ENCODE results near the gene PELI2.

Gene PELI2

GRCh38 chr14:56321861-56322260, 203.7 kb downstream of the PELI2 start:
- Mint-ChIP-seq H3K9me3 (peaks cover 35% of the 10 kb centered on the region), H3K27ac (no peak overlapping the region), H3K36me3 (ENCODE audit: low read depth) (peaks cover 29% of the 10 kb centered on the region), H3K4me1 (peaks cover 3% of the 10 kb centered on the region), H3K4me3 (no peak overlapping the region), H3K27me3 (ENCODE audit: low read depth, poor library complexity) (peaks cover 10% of the 10 kb centered on the region)
- no peak for TF ChIP-seq CTCF (IDR thresholded peaks at IDR 0.05)
- no peak for DNase-seq

GRCh38 chr14:56322531-56322930, 204.3 kb downstream of the PELI2 start:
- no peak for DNase-seq
- TF ChIP-seq CTCF (IDR thresholded peaks at IDR 0.05) = no peak
- H3K4me3 Mint-ChIP-seq = no peak overlapping the region
- peaks cover 10% of the 10 kb centered on the region for H3K27me3 Mint-ChIP-seq (ENCODE audit: low read depth, poor library complexity)
- peaks cover 38% of the 10 kb centered on the region for H3K9me3 Mint-ChIP-seq
- peaks cover 30% of the 10 kb centered on the region for H3K36me3 Mint-ChIP-seq (ENCODE audit: low read depth)
- no peak overlapping the region for H3K27ac Mint-ChIP-seq
- H3K4me1 Mint-ChIP-seq = peaks cover 5% of the 10 kb centered on the region

- Mint-ChIP-seq H3K36me3 (ENCODE audit: low read depth) (peaks cover 14% of the 10 kb centered on the region), H3K4me1 (peaks cover 5% of the 10 kb centered on the region), H3K9me3 (peaks cover 23% of the 10 kb centered on the region), H3K27me3 (ENCODE audit: low read depth, poor library complexity) (peaks cover 10% of the 10 kb centered on the region), H3K27ac (no peak overlapping the region), H3K4me3 (no peak overlapping the region)
- no peak for DNase-seq
- TF ChIP-seq CTCF (IDR thresholded peaks at IDR 0.05) = no peak
These were observed 206.2 kb downstream of the PELI2 start for GRCh38 chr14:56324454-56324853.

- peaks cover 5% of the 10 kb centered on the region for H3K4me1 Mint-ChIP-seq
- no peak overlapping the region for H3K27ac Mint-ChIP-seq
- H3K9me3 Mint-ChIP-seq = peaks cover 17% of the 10 kb centered on the region
- peaks cover 11% of the 10 kb centered on the region for H3K36me3 Mint-ChIP-seq (ENCODE audit: low read depth)
- no peak overlapping the region for H3K4me3 Mint-ChIP-seq
- no peak for DNase-seq
- TF ChIP-seq CTCF (IDR thresholded peaks at IDR 0.05) = no peak
- peaks cover 10% of the 10 kb centered on the region for H3K27me3 Mint-ChIP-seq (ENCODE audit: low read depth, poor library complexity)
These were observed 206.9 kb downstream of the PELI2 start for GRCh38 chr14:56324856-56325699.

- peaks cover 5% of the 10 kb centered on the region for H3K4me1 Mint-ChIP-seq
- peaks cover 11% of the 10 kb centered on the region for H3K36me3 Mint-ChIP-seq (ENCODE audit: low read depth)
- peaks cover 10% of the 10 kb centered on the region for H3K9me3 Mint-ChIP-seq
These were observed 209.8 kb downstream of the PELI2 start for GRCh38 chr14:56328021-56328420.

More at GRCh38 chr14:56328021-56328420, 209.8 kb downstream of the PELI2 start:
- no peak for TF ChIP-seq CTCF (IDR thresholded peaks at IDR 0.05)
- Mint-ChIP-seq H3K27ac (no peak overlapping the region), H3K27me3 (ENCODE audit: low read depth, poor library complexity) (peaks cover 10% of the 10 kb centered on the region), H3K4me3 (no peak overlapping the region)
- no peak for DNase-seq
